Measurements from ENCODE around the gene DPP4.

GRCh38 chr2:161976295-161976694, 97.7 kb downstream of the DPP4 start:
- TF ChIP-seq CTCF (IDR thresholded peaks at IDR 0.05) (no peak), POLR2AphosphoS5 (IDR thresholded peaks at IDR 0.05) (no peak), POLR2A (IDR thresholded peaks at IDR 0.05) (no peak)

Measured in prostate gland (tissue), 2 donors.